Astrocyte (in vitro differentiated cells and primary cell): Measurements from ENCODE around the gene ZC3H7A. TPM values are rescaled to one million over a fixed set of nuclear protein-coding genes. Genes with fewer than 3 reads are reported as not detected.

ENCODE experiments used
- DNase-seq: peaks from one replicate; pipeline ENCODE4 v3.0.0-alpha.2; 2010; ENCODE audit warnings: low read depth
- FAIRE-seq: peaks from 2 replicates; lab custom pipeline; 2011; peaks lifted over from hg19 to GRCh38; lab: Jason Lieb, UNC
- H2AFZ ChIP-seq: 2 replicates; pipeline ENCODE4 v1.6.0; 2012; ENCODE audit warnings: low read depth, low read length, inconsistent platforms
- H3K27ac ChIP-seq: 2 replicates; pipeline ENCODE4 v1.5.1; 2011; ENCODE audit warnings: low read depth, low read length, inconsistent platforms
- H3K27me3 ChIP-seq: 2 replicates; pipeline ENCODE4 v1.6.0; 2011; ENCODE audit warnings: low read length, inconsistent platforms; ENCODE audit not compliant: insufficient read depth
- H3K36me3 ChIP-seq: 2 replicates; pipeline ENCODE4 v1.5.1; 2011; ENCODE audit warnings: low read length, inconsistent platforms; ENCODE audit not compliant: insufficient read depth
- H3K4me1 ChIP-seq: 2 replicates; pipeline ENCODE4 v1.5.1; 2011; ENCODE audit warnings: low read length, inconsistent platforms; ENCODE audit not compliant: insufficient read depth
- H3K4me2 ChIP-seq: 2 replicates; pipeline ENCODE4 v1.6.0; 2012; ENCODE audit warnings: low read length, inconsistent platforms
- H3K4me3 ChIP-seq: 2 replicates; pipeline ENCODE4 v1.5.1; 2011; ENCODE audit warnings: low read depth, mild to moderate bottlenecking, low read length, inconsistent platforms; ENCODE audit not compliant: insufficient read depth
- H3K79me2 ChIP-seq: 2 replicates; pipeline ENCODE4 v1.6.0; 2012; ENCODE audit warnings: mild to moderate bottlenecking, low read length, inconsistent platforms; ENCODE audit not compliant: insufficient read depth
- H3K9ac ChIP-seq: 2 replicates; pipeline ENCODE4 v1.6.0; 2012; ENCODE audit warnings: mild to moderate bottlenecking, low read length, inconsistent platforms
- H3K9me3 ChIP-seq: 2 replicates; pipeline ENCODE4 v1.5.1; 2012; ENCODE audit warnings: low read depth, mild to moderate bottlenecking, low read length, inconsistent platforms; ENCODE audit not compliant: insufficient read depth
- H4K20me1 ChIP-seq: 2 replicates; pipeline ENCODE4 v1.6.0; 2012; ENCODE audit warnings: low read length, inconsistent platforms; ENCODE audit not compliant: insufficient read depth
- H3K27ac Mint-ChIP-seq: one replicate; pipeline ENCODE4 v1.8.0; 2021; ENCODE audit warnings: mild to moderate bottlenecking, mixed read lengths; ENCODE audit not compliant: unreplicated experiment
- H3K27me3 Mint-ChIP-seq: one replicate; pipeline ENCODE4 v1.8.0; 2021; ENCODE audit warnings: low read depth, mixed read lengths; ENCODE audit not compliant: unreplicated experiment
- H3K36me3 Mint-ChIP-seq: one replicate; pipeline ENCODE4 v1.8.0; 2021; ENCODE audit warnings: low read depth, mixed read lengths; ENCODE audit not compliant: unreplicated experiment
- H3K4me1 Mint-ChIP-seq: one replicate; pipeline ENCODE4 v1.8.0; 2021; ENCODE audit warnings: low read depth, mixed read lengths; ENCODE audit not compliant: unreplicated experiment
- H3K4me3 Mint-ChIP-seq: one replicate; pipeline ENCODE4 v1.8.0; 2021; ENCODE audit warnings: mild to moderate bottlenecking, moderate library complexity, mixed read lengths; ENCODE audit not compliant: unreplicated experiment
- H3K9me3 Mint-ChIP-seq: one replicate; pipeline ENCODE4 v1.8.0; 2021; ENCODE audit warnings: mild to moderate bottlenecking, mixed read lengths; ENCODE audit not compliant: unreplicated experiment
- EZH2 ChIP-seq: IDR thresholded peaks from 2 replicates; pipeline ENCODE4 v1.6.1; 2012; ENCODE audit warnings: mild to moderate bottlenecking, low read length, inconsistent platforms; ENCODE audit not compliant: insufficient read depth
- total RNA-seq: library from RNA; stranded (reverse); gene quantifications from 2 replicates; pipeline ENCODE4 v1.2.1, GENCODE V29; 2021
- TF ChIP-seq, protein P1 (sequence below): IDR thresholded peaks from 2 replicates; pipeline ENCODE4 v1.5.1; 2011; ENCODE audit warnings: low read depth, mild to moderate bottlenecking, inconsistent platforms, low read length, moderate library complexity; ENCODE audit not compliant: insufficient read depth

Gene ZC3H7A
- total RNA-seq, 1 donor from 2014 or later = 68.7 TPM

DNA sequence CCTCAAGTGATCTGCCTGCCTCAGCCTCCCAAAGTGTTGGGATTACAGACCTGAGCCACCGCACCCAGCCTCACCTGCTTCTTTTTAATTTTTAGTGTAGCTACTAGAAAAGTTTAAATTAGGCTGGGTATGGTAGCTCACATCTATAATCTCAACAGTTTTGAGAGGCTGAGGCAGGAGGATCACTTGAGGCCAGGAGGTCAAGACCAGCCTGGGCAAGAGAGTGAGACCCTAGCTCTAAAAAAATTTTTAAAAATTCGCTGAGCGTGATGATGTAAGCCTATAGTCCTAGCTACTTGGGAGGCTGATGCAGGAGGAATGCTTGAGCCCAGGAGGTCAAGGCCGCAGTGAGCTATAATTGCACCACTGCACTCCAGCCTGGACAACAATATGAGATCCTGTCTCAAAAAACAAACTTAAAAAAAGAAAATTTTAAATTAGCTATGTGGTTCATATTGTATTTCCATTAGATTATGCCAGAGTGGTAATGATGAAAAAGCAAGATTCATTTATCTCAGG, 89.3 kb downstream of the ZC3H7A start:
- DNase-seq (no peak), FAIRE-seq (no peak)
- Histone ChIP-seq H3K4me2 (no peak overlapping the region), H3K36me3 (no peaks in the 10 kb centered on the region), H3K4me3 (no peak overlapping the region), H3K27ac (peak overlapping the region; percentile 43), H3K79me2 (peaks cover 3% of the 10 kb centered on the region), H3K9ac (peak overlapping the region; percentile 20), H3K4me1 (peaks cover 10% of the 10 kb centered on the region), H2AFZ (no peak overlapping the region), H3K9me3 (no peaks in the 10 kb centered on the region), H3K27me3 (no peaks in the 10 kb centered on the region), H4K20me1 (peaks cover 58% of the 10 kb centered on the region)
- TF ChIP-seq, protein P1, sequence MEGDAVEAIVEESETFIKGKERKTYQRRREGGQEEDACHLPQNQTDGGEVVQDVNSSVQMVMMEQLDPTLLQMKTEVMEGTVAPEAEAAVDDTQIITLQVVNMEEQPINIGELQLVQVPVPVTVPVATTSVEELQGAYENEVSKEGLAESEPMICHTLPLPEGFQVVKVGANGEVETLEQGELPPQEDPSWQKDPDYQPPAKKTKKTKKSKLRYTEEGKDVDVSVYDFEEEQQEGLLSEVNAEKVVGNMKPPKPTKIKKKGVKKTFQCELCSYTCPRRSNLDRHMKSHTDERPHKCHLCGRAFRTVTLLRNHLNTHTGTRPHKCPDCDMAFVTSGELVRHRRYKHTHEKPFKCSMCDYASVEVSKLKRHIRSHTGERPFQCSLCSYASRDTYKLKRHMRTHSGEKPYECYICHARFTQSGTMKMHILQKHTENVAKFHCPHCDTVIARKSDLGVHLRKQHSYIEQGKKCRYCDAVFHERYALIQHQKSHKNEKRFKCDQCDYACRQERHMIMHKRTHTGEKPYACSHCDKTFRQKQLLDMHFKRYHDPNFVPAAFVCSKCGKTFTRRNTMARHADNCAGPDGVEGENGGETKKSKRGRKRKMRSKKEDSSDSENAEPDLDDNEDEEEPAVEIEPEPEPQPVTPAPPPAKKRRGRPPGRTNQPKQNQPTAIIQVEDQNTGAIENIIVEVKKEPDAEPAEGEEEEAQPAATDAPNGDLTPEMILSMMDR = no peak
- no peak for TF ChIP-seq EZH2
- Mint-ChIP-seq H3K4me3 (no peak overlapping the region), H3K27ac (no peak overlapping the region), H3K4me1 (peaks cover 8% of the 10 kb centered on the region), H3K27me3 (no peaks in the 10 kb centered on the region), H3K36me3 (peaks cover 18% of the 10 kb centered on the region), H3K9me3 (no peaks in the 10 kb centered on the region)

DNA sequence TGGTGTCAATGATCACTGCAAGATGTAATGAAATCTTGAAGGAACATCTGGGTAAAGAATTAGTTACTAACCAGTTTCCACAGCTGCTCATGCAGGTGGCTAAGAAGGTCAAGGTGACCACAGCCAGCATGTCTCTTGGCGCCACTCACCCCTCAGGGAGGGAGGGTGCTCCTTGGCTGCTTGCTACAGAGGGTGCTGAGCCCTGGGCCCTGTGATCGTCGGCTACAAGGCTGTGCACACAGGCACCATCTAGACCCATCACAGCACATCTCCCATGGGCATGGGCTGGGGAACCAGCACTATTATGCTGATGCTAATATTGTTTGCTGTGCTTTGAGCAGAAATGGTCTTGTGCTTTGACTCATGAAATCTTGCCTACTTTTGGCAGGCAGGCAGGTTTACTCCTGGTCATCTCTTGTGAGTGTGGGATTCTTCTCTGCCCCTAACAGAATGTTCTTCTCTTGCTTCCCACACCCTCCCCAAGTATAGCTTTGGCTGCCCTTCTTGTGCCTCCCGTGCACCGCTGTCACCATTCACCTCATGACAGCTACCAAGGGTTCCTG, 90.8 kb downstream of the ZC3H7A start:
- Histone ChIP-seq H3K9me3 (no peaks in the 10 kb centered on the region), H3K79me2 (peaks cover 4% of the 10 kb centered on the region), H3K27ac (no peak overlapping the region), H2AFZ (no peak overlapping the region), H3K36me3 (no peaks in the 10 kb centered on the region), H3K4me3 (no peak overlapping the region), H3K4me2 (no peak overlapping the region), H3K27me3 (no peaks in the 10 kb centered on the region), H4K20me1 (peaks cover 43% of the 10 kb centered on the region), H3K4me1 (peaks cover 10% of the 10 kb centered on the region), H3K9ac (no peak overlapping the region)
- peaks cover 14% of the 10 kb centered on the region for H3K36me3 Mint-ChIP-seq
- TF ChIP-seq EZH2 = no peak
- TF ChIP-seq, protein P1 = no peak
- no peaks in the 10 kb centered on the region for H3K27me3 Mint-ChIP-seq
- H3K4me1 Mint-ChIP-seq = peaks cover 8% of the 10 kb centered on the region
- H3K27ac Mint-ChIP-seq = no peak overlapping the region
- H3K9me3 Mint-ChIP-seq = no peaks in the 10 kb centered on the region
- no peak overlapping the region for H3K4me3 Mint-ChIP-seq
- DNase-seq = no peak
- no peak for FAIRE-seq

DNA sequence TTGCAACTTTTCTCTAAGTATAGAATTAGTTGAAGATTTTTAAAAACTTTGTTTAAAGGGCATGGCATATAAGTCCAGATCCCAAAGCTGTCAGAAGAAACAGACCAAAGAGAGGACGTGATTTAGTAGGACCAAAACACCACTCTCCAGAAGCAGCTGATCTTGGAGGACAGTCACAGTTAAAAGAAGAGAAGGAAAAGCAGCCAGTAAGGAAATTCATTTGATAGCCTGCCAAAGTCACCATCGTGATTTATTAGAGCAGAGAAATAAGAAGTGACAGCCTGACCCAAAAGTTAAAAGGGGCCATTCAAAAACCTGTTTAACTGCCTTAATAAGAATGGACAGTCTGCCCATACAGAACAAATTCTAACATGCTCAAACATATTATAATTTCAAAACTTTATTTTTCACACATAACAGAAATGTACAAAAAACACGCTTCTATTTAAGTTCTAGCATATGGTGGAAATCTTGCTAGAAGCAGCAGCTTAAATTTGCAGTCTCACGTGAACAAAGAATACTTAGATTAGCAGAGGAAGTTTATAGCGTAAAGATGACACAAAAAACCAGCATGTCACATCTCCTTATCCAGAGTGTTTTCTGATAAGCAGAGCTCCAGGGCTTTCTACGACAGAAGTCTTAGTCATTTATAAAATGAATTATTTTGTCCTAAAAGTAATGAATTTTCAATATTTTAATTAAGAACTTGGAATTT, 91.6 kb downstream of the ZC3H7A start:
- H3K36me3 Mint-ChIP-seq = peaks cover 15% of the 10 kb centered on the region
- H3K4me1 ChIP-seq = peaks cover 10% of the 10 kb centered on the region
- no peaks in the 10 kb centered on the region for H3K27me3 ChIP-seq
- DNase-seq (no peak), FAIRE-seq (no peak)
- H3K4me1 Mint-ChIP-seq = peaks cover 8% of the 10 kb centered on the region
- H3K4me2 ChIP-seq = no peak overlapping the region
- no peaks in the 10 kb centered on the region for H3K9me3 ChIP-seq
- H3K79me2 ChIP-seq = peaks cover 4% of the 10 kb centered on the region
- H3K36me3 ChIP-seq = no peaks in the 10 kb centered on the region
- H2AFZ ChIP-seq = no peak overlapping the region
- TF ChIP-seq, protein P1 = no peak
- no peak for TF ChIP-seq EZH2
- H3K4me3 ChIP-seq = no peak overlapping the region
- no peak overlapping the region for H3K9ac ChIP-seq
- H3K27me3 Mint-ChIP-seq = no peaks in the 10 kb centered on the region
- no peak overlapping the region for H3K27ac Mint-ChIP-seq
- no peak overlapping the region for H3K4me3 Mint-ChIP-seq
- peaks cover 41% of the 10 kb centered on the region for H4K20me1 ChIP-seq
- no peak overlapping the region for H3K27ac ChIP-seq
- no peaks in the 10 kb centered on the region for H3K9me3 Mint-ChIP-seq
